ENCODE measurements around the gene BOK.

Gene BOK

DNA sequence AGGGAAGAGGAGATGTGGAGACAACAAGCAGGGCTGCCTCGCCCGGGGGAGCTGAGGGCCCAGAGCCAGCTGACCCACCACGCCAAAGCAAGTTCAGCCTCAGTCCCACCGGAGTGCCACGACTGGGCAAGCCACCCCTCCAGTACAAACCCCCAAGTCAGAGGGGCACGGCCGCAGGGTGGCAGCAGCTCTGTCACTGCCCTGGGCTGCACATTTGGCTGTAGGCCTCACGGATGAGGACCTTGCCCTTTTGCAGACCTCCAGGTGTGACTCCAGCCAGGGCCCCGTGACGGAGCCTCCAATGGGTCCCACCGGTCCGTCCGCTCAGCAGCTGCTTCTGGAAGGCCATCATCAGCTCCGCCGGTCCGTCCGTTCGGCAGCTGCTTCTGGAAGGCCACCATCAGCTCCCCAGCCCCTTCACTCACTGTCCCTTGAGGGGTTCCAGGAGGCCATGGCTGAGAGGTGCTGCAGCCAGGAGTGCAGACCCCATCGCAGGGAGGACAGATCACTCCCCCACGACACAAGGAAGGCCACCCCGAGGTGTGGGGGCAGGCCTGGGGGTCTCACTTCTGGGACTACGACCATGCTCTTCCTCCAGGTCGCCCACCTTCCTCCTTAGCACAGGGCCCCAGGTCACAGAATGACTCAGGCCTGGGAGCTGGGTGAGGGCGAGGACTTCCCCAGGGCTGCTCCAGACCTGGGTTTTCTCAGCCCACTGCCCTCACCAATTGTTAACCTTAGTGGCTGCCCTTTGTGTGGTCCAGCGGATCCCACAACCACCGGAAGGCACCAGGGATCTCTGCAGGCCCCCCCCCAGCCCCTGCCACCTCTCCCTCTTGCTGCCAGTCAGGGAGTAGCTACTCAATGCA lies 25.6 kb upstream of the BOK start:
- Histone ChIP-seq H3K27ac (no peak overlapping the region), H3K79me2 (ENCODE audit: insufficient read depth, low read depth) (no peaks in the 10 kb centered on the region), H4K20me1 (ENCODE audit: insufficient read depth) (no peaks in the 10 kb centered on the region), H3K4me2 (no peak overlapping the region), H3K9ac (no peak overlapping the region), H2AFZ (ENCODE audit: low read depth) (no peak overlapping the region), H3K27me3 (ENCODE audit: insufficient read depth, low read depth) (no peaks in the 10 kb centered on the region), H3K4me1 (ENCODE audit: low read depth, poor library complexity, severe bottlenecking) (no peaks in the 10 kb centered on the region), H3K4me3 (IDR thresholded peaks at IDR 0.05; ENCODE audit: insufficient read depth, low read depth, low read length) (no peak overlapping the region), H3K36me3 (ENCODE audit: insufficient read depth) (no peaks in the 10 kb centered on the region)
- TF ChIP-seq, protein P1, sequence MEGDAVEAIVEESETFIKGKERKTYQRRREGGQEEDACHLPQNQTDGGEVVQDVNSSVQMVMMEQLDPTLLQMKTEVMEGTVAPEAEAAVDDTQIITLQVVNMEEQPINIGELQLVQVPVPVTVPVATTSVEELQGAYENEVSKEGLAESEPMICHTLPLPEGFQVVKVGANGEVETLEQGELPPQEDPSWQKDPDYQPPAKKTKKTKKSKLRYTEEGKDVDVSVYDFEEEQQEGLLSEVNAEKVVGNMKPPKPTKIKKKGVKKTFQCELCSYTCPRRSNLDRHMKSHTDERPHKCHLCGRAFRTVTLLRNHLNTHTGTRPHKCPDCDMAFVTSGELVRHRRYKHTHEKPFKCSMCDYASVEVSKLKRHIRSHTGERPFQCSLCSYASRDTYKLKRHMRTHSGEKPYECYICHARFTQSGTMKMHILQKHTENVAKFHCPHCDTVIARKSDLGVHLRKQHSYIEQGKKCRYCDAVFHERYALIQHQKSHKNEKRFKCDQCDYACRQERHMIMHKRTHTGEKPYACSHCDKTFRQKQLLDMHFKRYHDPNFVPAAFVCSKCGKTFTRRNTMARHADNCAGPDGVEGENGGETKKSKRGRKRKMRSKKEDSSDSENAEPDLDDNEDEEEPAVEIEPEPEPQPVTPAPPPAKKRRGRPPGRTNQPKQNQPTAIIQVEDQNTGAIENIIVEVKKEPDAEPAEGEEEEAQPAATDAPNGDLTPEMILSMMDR (conservative IDR thresholded peaks at IDR 0.05; ENCODE audit: low read depth, low read length) = no peak

DNA sequence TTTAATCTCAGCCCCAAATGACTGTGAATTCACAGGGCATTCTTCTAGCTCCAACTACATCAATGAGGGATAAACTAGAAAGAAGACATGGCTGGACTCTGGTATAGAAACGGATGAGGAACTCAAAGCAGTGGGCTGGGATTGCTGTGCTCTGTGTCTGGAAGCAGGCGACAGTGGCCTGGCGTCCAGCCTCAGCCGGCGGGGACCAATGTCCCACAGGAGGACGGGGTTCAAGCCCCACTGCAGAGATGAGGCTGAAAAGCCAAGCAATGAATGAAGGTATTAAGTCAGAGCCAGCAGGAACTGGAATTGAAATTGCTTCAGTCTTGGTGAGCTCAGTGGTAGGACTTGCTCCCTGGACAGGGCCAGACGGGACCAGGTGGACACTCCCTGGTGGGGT lies 24.3 kb upstream of the BOK start:
- no peak overlapping the region for H3K4me3 ChIP-seq (IDR thresholded peaks at IDR 0.05; ENCODE audit: insufficient read depth, low read depth, low read length)
- H3K79me2 ChIP-seq (ENCODE audit: insufficient read depth, low read depth) = no peaks in the 10 kb centered on the region
- no peak overlapping the region for H3K9ac ChIP-seq
- TF ChIP-seq, protein P1 (conservative IDR thresholded peaks at IDR 0.05; ENCODE audit: low read depth, low read length) = no peak
- no peaks in the 10 kb centered on the region for H3K27me3 ChIP-seq (ENCODE audit: insufficient read depth, low read depth)
- H4K20me1 ChIP-seq (ENCODE audit: insufficient read depth) = no peaks in the 10 kb centered on the region
- H3K27ac ChIP-seq = no peak overlapping the region
- H2AFZ ChIP-seq (ENCODE audit: low read depth) = no peak overlapping the region
- no peak overlapping the region for H3K4me2 ChIP-seq
- no peaks in the 10 kb centered on the region for H3K4me1 ChIP-seq (ENCODE audit: low read depth, poor library complexity, severe bottlenecking)
- H3K36me3 ChIP-seq (ENCODE audit: insufficient read depth) = no peaks in the 10 kb centered on the region

- no peak overlapping the region for H3K9ac ChIP-seq
- H3K4me1 ChIP-seq (ENCODE audit: low read depth, poor library complexity, severe bottlenecking) = no peaks in the 10 kb centered on the region
- H3K36me3 ChIP-seq (ENCODE audit: insufficient read depth) = no peaks in the 10 kb centered on the region
- no peak overlapping the region for H3K27ac ChIP-seq
- TF ChIP-seq, protein P1 (conservative IDR thresholded peaks at IDR 0.05; ENCODE audit: low read depth, low read length) = no peak
- no peak overlapping the region for H3K4me2 ChIP-seq
- no peaks in the 10 kb centered on the region for H3K27me3 ChIP-seq (ENCODE audit: insufficient read depth, low read depth)
- no peak overlapping the region for H2AFZ ChIP-seq (ENCODE audit: low read depth)
- no peaks in the 10 kb centered on the region for H3K79me2 ChIP-seq (ENCODE audit: insufficient read depth, low read depth)
- no peak overlapping the region for H3K4me3 ChIP-seq (IDR thresholded peaks at IDR 0.05; ENCODE audit: insufficient read depth, low read depth, low read length)
- no peaks in the 10 kb centered on the region for H4K20me1 ChIP-seq (ENCODE audit: insufficient read depth)
Observed at GRCh38 chr2:241534701-241535375, 23.7 kb upstream of the BOK start.

DNA sequence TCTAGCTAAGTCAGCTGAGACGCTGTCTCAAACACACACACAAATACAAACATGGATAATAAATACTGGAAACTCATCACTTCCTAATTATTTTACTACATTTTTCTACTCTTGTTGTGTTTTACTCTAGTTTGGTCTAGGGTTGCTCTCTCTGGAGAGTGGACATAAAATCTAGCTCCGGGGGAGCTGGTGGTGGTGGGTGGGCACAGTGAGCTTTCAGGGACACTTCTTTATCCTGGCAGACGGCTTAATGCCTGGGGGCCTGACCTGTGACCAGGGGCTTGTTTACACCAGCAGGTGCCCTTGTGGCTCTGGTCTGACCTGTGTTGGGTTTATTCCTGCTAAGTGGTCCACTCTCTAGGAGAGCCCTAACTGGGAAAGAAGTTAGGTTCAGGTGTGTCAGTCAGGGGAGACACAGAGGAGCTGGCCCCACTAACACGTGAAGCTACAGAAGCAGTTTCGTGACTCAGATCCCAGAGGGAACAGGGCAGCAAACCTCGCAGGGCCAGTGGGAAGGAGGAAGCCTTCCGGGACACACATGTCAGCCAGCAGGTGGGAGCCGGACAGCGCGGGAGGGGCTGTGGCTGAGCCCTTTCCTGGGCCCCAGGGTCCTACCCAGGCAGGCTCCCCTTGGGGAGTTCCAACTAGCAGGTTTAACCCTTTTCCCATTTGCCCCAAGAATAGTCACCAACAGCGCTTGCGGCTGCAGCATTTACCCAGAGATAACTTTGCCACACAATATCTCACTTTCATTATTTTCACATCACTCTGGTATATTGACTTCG lies 22.5 kb upstream of the BOK start:
- no peak overlapping the region for H3K4me2 ChIP-seq
- H3K27me3 ChIP-seq (ENCODE audit: insufficient read depth, low read depth) = no peaks in the 10 kb centered on the region
- TF ChIP-seq, protein P1 (conservative IDR thresholded peaks at IDR 0.05; ENCODE audit: low read depth, low read length) = no peak
- H3K4me3 ChIP-seq (IDR thresholded peaks at IDR 0.05; ENCODE audit: insufficient read depth, low read depth, low read length) = no peak overlapping the region
- H2AFZ ChIP-seq (ENCODE audit: low read depth) = no peak overlapping the region
- no peaks in the 10 kb centered on the region for H3K79me2 ChIP-seq (ENCODE audit: insufficient read depth, low read depth)
- H3K4me1 ChIP-seq (ENCODE audit: low read depth, poor library complexity, severe bottlenecking) = no peaks in the 10 kb centered on the region
- H3K27ac ChIP-seq = no peak overlapping the region
- no peak overlapping the region for H3K9ac ChIP-seq
- H3K36me3 ChIP-seq (ENCODE audit: insufficient read depth) = no peaks in the 10 kb centered on the region
- H4K20me1 ChIP-seq (ENCODE audit: insufficient read depth) = no peaks in the 10 kb centered on the region

Measured in KMS-11 (cell line).